GM19099 (cell line): Measurements from ENCODE around the gene RNF10.

Source experiments
- POLR2A ChIP-seq: IDR thresholded peaks from 3 replicates; pipeline ENCODE4 v1.6.1; 2011; ENCODE audit warnings: low read depth; ENCODE audit not compliant: insufficient read length; ENCODE audit errors: extremely low read depth

The RNF10 gene

DNA sequence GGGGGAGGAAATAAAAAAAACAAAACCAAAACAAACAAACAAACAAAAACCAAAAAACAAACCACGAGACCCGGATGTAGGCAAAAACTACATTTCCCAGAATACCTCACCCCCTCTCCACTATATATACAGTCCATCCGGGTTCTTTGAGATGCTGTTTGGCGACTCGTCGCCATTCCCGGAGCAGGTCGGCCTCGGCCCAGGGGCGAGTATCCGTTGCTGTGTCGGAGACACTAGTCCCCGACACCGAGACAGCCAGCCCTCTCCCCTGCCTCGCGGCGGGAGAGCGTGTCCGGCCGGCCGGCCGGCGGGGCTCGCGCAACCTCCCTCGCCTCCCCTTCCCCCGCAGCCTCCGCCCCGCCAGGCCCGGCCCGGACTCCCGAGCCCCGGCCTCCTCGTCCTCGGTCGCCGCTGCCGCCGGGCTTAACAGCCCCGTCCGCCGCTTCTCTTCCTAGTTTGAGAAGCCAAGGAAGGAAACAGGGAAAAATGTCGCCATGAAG is at the start of gene RNF10:
TSS of gene RNF10 (plus strand) at position 154 of the 500 bp plus-strand sequence. CDS start 456 bp downstream, outside the sequence.
- peak; percentile 95 for TF ChIP-seq POLR2A

DNA sequence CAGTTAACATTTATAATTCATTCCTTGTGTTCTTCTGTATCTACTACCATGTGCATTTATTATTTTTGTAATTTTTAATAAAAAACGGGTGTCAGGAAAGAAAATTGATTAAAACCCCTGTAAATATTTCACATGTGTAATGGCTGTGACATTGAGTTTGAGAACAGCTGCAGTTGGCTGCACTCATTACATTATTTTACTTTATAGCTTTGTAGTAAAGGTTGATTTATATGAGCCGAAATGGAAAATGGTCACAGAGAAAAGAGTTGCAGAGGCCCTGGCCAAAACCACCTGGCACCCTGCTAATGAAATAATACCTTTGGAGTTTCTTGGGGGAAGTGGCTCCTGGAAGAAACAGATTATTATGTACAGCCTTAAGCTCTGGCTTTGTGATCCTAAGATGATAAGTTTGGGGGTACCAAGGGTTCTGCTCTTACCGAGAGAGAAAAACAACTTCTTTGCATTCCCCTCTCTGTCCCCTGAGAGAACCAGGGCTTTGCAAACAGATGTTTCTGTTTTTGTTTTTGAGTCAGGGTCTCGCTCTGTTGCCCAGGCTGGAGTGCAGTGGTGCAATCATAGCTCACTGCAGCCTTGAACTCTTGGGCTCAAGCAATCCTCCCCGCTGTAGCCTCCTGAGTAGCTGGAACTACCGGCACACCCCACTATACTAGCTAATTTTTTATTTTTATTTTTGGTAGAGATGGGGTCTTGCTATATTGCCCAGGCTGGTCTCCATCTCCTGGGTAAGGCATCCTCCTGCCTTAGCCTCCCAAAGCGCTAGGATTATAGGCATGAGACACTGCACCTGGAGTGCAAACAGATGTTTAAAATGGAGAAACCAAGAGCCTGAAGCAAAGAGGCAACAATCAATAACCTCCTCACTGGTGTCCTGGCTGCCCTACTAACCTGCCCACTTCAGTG is 47.9 kb upstream of the RNF10 start:
- TF ChIP-seq POLR2A: no peak

DNA sequence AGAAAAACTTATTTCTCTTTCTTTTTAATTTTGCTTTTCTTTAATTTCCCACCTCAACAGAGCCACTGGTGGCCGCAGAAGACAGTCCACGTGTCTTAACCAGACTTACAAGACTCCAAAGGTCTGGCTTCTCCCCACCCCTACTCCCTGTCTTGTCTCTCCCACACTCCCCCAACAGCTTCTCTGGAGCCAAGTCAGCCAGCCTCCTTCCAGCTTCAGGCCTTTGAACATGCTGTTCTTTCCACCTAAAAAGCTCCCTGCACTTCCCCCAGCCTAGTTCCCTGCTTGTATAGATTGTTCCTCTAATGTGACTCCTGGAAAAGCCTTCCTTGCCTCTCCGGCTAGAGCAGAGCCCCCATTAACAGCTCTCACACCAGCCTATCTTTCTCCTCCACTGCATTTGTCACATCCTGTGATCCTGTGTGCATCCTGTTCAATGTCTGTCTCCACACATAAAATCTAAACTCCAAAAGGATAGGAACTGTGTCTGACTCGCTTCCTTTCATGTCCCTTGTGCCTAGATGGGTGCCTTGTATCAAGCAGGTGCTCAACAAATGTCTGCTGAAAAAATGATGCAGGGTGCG is 46.0 kb upstream of the RNF10 start:
- TF ChIP-seq POLR2A: no peak

DNA sequence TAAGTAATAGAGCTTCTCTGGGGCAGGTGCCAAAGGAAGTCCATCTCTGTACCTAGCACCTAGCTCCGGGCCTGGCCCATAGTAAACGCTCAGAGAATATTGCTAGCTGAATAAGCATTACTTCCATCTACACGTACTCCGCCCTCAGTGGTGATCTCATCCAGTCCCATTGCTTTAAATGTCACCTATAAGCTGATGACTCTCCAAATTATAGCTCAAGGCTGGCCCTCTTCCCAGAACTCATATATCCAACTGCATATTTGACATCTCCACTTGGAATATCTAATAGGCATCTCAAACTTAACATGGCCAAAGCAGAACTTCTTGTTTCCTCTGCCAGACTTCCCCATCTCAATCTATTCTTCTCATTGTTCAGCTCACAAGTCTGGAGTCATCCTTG is 45.1 kb upstream of the RNF10 start:
- no peak for TF ChIP-seq POLR2A

DNA sequence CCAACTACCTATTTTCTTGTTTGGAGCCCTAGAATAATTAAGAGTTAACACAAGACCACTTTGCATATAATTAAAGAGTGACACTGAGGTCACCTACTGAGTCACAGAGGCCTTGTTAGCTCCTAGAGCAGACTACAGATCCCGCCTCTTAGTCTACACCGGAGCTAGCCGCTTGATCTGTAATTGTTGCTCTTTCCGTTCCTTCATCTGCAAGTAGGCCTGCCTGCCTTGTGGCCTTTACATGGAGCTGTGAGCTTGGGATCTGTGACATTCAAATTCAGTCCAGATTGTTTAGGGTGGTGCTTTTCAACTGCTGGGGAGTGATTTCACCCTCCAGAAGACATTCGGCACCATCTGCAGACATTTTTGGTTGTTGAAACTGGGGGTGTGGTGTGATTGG is 43.8 kb upstream of the RNF10 start:
- TF ChIP-seq POLR2A: no peak

DNA sequence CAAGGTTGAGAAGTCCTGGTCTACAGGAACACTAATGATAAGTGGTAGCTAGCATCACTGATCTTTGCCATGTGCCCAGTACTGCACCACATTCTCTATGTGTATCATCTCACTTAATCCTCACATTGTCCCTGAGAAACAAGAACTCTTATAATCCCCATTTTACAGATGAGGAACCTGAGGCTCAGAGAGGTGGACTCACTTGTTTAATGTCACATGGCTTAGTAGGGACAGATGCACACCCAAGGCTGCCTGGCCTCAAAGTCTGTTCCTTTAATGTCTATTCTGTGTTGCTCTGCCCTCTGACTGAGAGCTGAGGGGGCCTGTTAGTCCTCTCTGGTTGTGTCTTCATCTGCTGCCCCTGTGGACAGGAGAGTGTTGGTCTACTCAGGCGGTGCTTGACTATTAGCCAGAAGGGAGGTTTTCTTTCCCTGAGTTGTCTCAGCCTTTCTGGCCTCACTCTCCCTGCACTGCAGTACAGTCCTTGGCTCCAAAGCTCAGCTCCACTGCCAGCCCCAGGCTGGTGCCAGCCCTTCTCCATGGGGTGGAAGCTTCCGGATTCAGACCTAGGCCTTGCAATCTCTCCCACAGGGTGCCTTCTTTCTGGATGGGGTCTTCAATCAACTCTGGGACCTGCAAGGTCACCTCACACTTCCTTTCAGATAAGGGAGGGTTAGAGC is 43.2 kb upstream of the RNF10 start:
- TF ChIP-seq POLR2A: no peak

DNA sequence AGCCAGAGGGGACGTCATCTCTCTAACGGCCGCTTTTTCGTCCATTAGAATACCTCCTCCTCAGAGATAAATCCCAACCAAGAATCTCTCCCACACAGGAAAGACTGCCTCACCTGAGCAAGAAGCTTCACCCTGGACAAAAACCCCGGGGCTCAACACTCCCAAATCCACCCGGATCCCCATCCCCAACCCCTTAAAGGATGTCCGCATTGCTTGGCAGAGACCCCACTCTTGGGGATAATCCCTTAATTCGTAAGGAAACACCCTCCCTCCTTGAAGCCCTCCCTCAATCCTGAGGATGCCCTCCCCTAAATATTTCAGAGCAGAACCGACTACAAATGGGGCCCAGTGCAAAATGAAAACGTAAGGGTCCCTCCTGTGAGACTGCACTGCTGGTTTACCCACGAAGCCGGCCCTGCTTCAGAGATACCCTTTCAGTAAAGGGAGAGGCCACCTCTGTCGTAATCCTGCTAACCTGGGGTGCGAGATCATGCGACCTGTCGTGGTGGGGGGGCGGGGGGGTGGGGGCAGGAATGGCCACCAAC is 38.9 kb upstream of the RNF10 start:
- no peak for TF ChIP-seq POLR2A

DNA sequence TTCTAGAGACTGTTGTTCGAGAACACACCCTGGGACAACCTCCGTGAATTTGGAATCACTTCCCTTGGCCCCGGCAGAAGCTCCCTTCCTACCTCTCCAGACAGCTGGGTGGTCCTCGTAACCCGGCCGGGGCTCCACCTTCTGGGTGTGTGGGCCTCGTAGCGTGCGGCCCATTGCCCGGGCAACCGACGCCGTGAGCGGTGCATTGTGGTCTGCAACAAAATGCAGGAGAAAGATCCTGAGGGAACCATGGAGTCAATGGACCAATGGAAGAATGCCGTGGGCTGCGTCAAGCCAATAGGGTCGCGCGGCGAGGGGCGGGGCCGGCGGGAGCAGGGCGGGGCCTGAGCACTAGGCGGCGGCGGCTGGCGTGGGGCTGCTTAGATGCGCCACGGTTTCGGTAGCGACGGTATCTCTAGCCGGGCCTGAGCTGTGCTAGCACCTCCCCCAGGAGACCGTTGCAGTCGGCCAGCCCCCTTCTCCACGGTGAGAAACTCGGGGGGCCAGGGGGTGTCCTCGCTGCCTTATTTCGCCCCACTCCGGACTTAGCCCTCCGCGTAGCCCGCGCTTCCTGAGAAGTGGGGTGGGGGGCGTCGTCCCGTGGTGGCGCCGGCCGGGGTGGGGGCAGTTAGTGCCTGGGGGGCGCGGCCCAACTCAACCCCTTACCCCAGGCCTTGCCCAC is 38.3 kb upstream of the RNF10 start, which contains the start of gene DYNLL1:
TSS of gene DYNLL1 (plus strand) at position 383 of the 682 bp plus-strand sequence. CDS start 309 bp downstream, outside the sequence.
- TF ChIP-seq POLR2A: peak; percentile 98

DNA sequence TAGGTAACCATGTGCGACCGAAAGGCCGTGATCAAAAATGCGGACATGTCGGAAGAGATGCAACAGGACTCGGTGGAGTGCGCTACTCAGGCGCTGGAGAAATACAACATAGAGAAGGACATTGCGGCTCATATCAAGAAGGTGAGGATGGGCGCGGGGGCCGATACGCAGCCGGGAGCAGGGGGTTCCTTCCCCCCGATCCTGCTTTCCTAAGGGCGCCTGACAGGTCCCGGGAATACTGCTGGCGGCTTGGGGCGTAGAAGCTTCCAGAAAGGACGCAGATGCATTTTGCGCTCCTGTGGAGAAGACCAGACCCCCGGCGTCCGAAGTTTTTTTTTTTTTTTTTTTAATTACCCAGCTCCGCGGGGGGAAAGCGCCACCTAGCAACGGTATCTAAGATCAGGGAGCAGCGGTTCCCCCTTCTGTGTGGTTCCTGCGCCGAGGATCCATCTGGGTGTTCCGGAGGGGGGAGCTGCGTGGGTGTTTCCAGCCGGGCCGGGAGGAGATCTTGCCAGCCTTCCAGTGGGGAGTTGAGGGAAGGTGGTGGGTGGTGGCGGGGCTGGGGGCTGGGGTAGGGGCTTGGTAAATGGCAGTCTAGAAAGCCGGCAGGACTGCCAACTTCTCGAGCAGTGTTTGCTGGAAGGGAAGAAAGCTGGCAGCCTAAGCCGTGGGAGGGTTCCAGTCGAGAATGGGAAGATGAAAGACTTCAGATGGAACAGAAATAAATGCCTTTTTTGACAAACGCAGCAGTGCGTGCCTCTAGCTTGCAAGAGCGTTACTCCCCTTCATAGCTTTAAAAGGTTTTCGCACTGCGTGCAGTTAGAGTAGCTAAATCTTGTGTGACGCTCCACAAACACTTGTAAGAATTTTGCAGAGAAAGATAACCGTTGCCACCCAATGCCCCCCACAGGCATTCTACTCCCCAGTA is 37.5 kb upstream of the RNF10 start:
- no peak for TF ChIP-seq POLR2A

DNA sequence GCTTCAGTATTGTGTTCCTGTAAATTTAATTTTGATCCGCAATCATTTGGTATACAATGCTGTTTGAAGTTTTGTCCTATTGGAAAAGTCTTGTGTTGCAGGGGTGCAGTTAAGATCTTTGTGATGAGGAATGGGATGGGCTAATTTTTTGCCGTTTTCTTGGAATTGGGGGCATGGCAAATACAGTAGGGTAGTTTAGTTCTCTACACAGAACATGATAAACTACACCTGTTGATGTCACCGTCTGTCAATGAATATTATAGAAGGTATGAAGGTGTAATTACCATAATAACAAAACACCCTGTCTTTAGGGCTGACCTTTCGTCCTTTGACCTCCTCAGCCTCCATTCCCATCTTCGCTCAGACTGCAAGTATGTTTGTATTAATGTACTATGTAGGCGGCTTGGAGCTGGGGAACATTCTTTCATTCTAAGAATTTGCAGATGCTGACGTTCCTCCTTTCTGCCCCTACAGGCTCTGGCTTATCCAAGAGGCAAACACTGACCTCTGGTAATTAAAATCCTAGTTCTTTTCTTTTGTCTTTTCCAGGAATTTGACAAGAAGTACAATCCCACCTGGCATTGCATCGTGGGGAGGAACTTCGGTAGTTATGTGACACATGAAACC is 36.5 kb upstream of the RNF10 start:
- no peak for TF ChIP-seq POLR2A

DNA sequence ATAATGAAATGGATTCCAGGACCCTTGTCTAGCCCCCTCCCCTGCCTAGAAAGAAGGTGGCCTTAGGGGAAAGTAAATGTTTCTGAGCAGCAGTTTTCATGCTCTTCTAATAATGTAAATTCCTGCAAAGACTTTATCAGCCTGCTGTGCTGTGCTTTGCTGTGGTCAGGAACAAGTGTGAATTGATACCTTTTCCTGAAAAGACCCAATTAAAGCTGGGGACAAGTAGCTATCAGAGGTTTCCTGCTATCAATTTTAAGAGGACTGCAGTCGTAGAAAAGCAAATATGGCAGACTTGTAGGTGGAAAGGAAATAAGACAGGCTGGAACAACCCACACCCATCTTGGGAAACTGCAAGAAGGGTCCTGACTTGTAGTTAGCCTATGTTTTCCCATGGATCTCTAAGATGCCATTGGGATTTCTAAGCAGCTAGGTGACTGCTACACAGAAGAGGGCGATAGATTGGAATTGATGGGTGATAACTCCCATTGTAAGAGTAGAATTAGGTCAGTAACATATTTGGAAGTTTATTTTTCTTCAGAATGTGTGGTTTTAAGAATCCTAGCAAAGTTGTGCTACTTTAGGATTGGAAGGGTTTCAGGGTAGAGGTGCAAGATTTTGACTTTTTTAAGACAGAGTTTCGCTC is 35.2 kb upstream of the RNF10 start:
- no peak for TF ChIP-seq POLR2A

DNA sequence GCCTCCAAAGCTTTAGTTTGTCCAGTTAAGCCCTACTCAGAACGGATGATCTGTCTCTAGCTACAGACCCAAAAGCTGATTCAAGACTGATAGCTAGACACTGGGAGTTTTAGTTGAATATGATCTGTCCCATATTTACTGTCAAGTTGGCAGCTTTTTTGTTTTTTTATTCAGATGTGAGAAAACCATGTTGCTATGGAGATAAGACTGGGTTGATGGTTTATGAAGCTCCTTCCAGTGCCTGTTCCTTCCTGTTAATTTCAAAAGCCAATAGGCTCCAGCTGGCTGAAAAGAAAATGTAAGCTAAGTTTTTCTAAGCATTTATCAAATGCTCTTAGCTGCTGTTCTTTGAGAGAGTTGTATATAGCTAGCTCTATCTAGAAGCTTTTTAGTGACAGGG is 33.6 kb upstream of the RNF10 start:
- no peak for TF ChIP-seq POLR2A

DNA sequence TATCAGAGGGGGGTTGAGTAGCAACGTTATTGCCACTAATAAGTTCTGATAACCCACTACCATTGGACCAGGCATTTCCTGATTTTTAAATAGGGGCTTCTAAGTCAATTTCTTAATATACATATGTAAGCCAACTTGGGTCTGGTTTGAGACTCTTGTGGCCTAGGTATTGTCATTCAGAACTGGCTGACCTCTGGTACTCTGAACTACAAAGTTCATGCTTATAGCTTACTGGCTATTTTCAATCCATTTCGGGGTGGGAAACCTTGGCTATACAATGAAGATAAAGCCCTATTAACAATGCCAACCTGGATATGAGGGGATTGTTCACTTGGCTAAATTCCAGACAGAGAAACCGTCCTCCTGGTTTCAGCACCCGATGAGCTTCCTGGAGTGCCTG is 29.6 kb upstream of the RNF10 start:
- no peak for TF ChIP-seq POLR2A
